PC-9 (cell line): ENCODE measurements around the gene AK3.

ENCODE experiments used
- CTCF ChIP-seq: fragments of 200-600 bp; sonication (generic); conservative IDR thresholded peaks from 2 replicates; pipeline ENCODE4 v1.6.1; 2017; ENCODE audit warnings: mixed run types, antibody characterized with exemption, mild to moderate bottlenecking, moderate library complexity
- EZH2 ChIP-seq: fragments of 200-600 bp; sonication (generic); IDR thresholded peaks from 2 replicates; pipeline ENCODE4 v1.8.0; 2017; ENCODE audit warnings: antibody characterized with exemption, low read depth

DNA sequence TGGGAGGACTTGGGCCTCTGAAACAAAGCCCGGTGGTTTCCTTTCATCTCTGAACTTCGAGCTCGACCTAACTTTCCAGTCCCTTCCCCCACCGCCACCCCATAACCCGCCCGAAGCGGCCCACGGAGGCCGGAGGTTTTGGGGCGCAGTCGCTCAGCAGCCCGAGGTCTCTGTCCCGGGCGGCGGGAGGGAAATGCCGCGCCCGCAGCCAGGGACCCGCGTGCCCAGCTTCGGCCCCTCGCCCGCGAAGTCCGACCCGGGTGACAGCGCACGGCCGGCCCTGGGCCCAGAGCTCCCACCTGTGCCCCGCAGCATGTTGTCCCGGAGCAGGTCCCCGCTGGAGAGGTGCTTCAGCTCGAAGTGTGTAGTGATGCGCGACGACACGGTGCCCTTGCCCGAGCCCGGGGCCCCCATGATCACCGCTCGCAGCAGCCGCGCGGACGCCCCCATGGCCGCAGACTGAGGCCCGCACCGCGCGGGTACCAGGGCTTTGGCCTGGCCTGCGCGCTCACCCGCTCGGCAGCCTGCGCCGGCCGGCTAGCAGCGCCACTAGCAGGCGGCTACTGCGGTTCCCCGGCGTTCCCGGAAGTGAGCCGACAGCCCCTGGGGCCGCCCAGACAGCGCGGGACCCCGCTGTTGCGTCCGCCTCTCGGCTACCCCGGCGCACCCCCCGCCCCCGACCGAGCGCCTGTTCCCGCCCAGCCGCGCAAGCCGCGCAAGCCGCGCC is at the start of gene AK3:
- TF ChIP-seq CTCF (no peak), EZH2 (no peak)
